Hepatocyte (in vitro differentiated cells): Measurements from ENCODE around the gene HOATZ. TPM values are rescaled to one million over a fixed set of nuclear protein-coding genes. Genes with fewer than 3 reads are reported as not detected.

Experiments
- DNase-seq: peaks from one replicate; pipeline ENCODE4 v3.0.0-alpha.2; 2016; ENCODE audit warnings: low spot score
- H2AFZ ChIP-seq: fragments of 200-600 bp; sonication (generic); 2 replicates; pipeline ENCODE4 v1.6.0; 2016; ENCODE audit warnings: antibody characterized with exemption, mild to moderate bottlenecking
- H3K27ac ChIP-seq: fragments of 200-600 bp; sonication (generic); 2 replicates; pipeline ENCODE4 v1.5.1; 2016; ENCODE audit warnings: mild to moderate bottlenecking
- H3K27me3 ChIP-seq: fragments of 200-600 bp; sonication (generic); 2 replicates; pipeline ENCODE4 v1.6.1; 2016
- H3K36me3 ChIP-seq: fragments of 200-600 bp; sonication (generic); replicated peaks from 2 replicates; pipeline ENCODE4 v1.5.1; 2016; ENCODE audit warnings: low read depth; ENCODE audit not compliant: insufficient read depth
- H3K4me1 ChIP-seq: fragments of 200-600 bp; sonication (generic); 2 replicates; pipeline ENCODE4 v1.5.1; 2016; ENCODE audit warnings: mild to moderate bottlenecking, moderate library complexity; ENCODE audit not compliant: insufficient read depth
- H3K4me2 ChIP-seq: fragments of 200-600 bp; sonication (generic); 2 replicates; pipeline ENCODE4 v1.6.0; 2016
- H3K4me3 ChIP-seq: fragments of 200-600 bp; sonication (generic); 2 replicates; pipeline ENCODE4 v1.5.1; 2016; ENCODE audit warnings: mild to moderate bottlenecking
- H3K79me2 ChIP-seq: fragments of 200-600 bp; sonication (generic); 2 replicates; pipeline ENCODE4 v1.6.0; 2017; ENCODE audit warnings: mild to moderate bottlenecking
- H3K9me2 ChIP-seq: fragments of 200-600 bp; sonication (generic); replicated peaks from 2 replicates; pipeline ENCODE4 v1.6.0; 2017; ENCODE audit warnings: mild to moderate bottlenecking; ENCODE audit not compliant: insufficient read depth
- H3K9me3 ChIP-seq: fragments of 200-600 bp; sonication (generic); 2 replicates; pipeline ENCODE4 v1.5.1; 2016; ENCODE audit warnings: low read depth, mild to moderate bottlenecking
- H4K20me1 ChIP-seq: fragments of 200-600 bp; sonication (generic); 2 replicates; pipeline ENCODE4 v1.6.0; 2016; ENCODE audit warnings: mild to moderate bottlenecking; ENCODE audit not compliant: insufficient read depth, poor library complexity, severe bottlenecking
- CTCF ChIP-seq: fragments of 200-600 bp; sonication (generic); IDR thresholded peaks from 2 replicates; pipeline ENCODE4 v1.5.1; 2016; ENCODE audit warnings: antibody characterized with exemption, mild to moderate bottlenecking; ENCODE audit not compliant: poor library complexity
- EZH2 ChIP-seq: fragments of 200-600 bp; sonication (generic); IDR thresholded peaks from 2 replicates; pipeline ENCODE4 v1.6.1; 2016; ENCODE audit warnings: antibody characterized with exemption, mild to moderate bottlenecking, borderline replicate concordance
- EZH2phosphoT487 ChIP-seq: fragments of 200-600 bp; sonication (generic); IDR thresholded peaks from one replicate; pipeline ENCODE4 v1.6.1; 2018; ENCODE audit warnings: antibody characterized with exemption, mild to moderate bottlenecking, low read depth, moderate library complexity; ENCODE audit not compliant: unreplicated experiment, severe bottlenecking
- WGBS: methylation state at CpG from one replicate; pipeline ENCODE4 v1.1.6; 2016; ENCODE audit warnings: low lambda C conversion rate; ENCODE audit errors: missing lambda C conversion rate; 5-methylcytosine and 5-hydroxymethylcytosine counted together
- polyA plus RNA-seq: library from polyadenylated mRNA; unstranded; fragments of >200 nt; fragmentation: Nextera tagmentation; extraction: Ambion mirVana; gene quantifications from 2 replicates; pipeline ENCODE4 v1.2.1, GENCODE V29; 2016
- total RNA-seq: library from RNA; depleted of rRNA; stranded (reverse); fragments of >200 nt; gene quantifications from 2 replicates; pipeline ENCODE4 v1.2.3, GENCODE V29; 2014

Gene HOATZ
- total and polyA plus RNA-seq, 2 experiments from 2014 or later = not detected

DNA sequence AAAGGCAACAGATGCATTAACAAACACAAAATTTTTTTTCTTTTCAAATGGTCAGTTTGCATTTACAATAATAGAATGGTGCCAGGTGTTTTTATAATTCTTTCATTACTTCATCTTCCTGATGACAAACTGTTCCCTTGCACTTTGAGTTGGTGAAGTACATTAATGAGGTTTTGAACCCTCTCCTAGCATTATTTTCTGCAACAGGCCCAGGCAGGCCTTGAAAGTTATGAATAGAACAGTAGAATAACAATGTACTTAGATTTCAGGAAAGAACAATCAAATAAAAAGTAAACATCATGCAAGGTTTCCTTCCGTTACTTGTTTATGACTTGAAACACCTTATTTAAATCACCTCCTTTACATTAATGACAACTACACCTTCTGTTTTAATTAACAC, 12.0 kb upstream of the HOATZ start:
- DNase-seq = no peak
- no peak overlapping the region for H3K4me3 ChIP-seq
- WGBS = 81% methylated on average over 1 of the region's 1 CpG

GRCh38 chr11:111510311-111510710, 4.3 kb upstream of the HOATZ start:
- no peak for DNase-seq
- Histone ChIP-seq H3K9me3 (no peaks in the 10 kb centered on the region), H4K20me1 (no peaks in the 10 kb centered on the region), H3K79me2 (no peaks in the 10 kb centered on the region), H3K9me2 (no peaks in the 10 kb centered on the region), H2AFZ (no peak overlapping the region), H3K27me3 (peaks cover 43% of the 10 kb centered on the region), H3K36me3 (no peaks in the 10 kb centered on the region), H3K4me2 (no peak overlapping the region), H3K4me1 (peaks cover 17% of the 10 kb centered on the region), H3K4me3 (no peak overlapping the region), H3K27ac (no peak overlapping the region)
- WGBS = 83% methylated on average over 1 of the region's 1 CpG
- no peak for TF ChIP-seq EZH2
- TF ChIP-seq EZH2phosphoT487 = no peak
- no peak for TF ChIP-seq CTCF

More for the DNA sequence above, 12.0 kb upstream of the HOATZ start:
- Histone ChIP-seq H3K27ac (no peak overlapping the region), H2AFZ (no peak overlapping the region), H3K9me3 (no peaks in the 10 kb centered on the region), H3K79me2 (no peaks in the 10 kb centered on the region), H3K4me2 (no peak overlapping the region), H3K36me3 (no peaks in the 10 kb centered on the region), H4K20me1 (no peaks in the 10 kb centered on the region), H3K27me3 (peaks cover 10% of the 10 kb centered on the region), H3K4me1 (no peaks in the 10 kb centered on the region), H3K9me2 (no peaks in the 10 kb centered on the region)
- no peak for TF ChIP-seq EZH2phosphoT487
- no peak for TF ChIP-seq CTCF
- no peak for TF ChIP-seq EZH2

- Histone ChIP-seq H4K20me1 (no peaks in the 10 kb centered on the region), H3K4me2 (peak within 1 kb of the TSS; percentile 91), H3K9me3 (no peaks in the 10 kb centered on the region), H3K36me3 (no peaks in the 10 kb centered on the region), H3K27ac (no peak within 1 kb of the TSS), H3K4me3 (peak within 1 kb of the TSS; percentile 54), H3K4me1 (peaks cover 17% of the 10 kb centered on the region), H2AFZ (peak within 1 kb of the TSS; percentile 87), H3K9me2 (no peaks in the 10 kb centered on the region), H3K27me3 (peaks cover 50% of the 10 kb centered on the region), H3K79me2 (no peaks in the 10 kb centered on the region)
- peak; percentile 34 for DNase-seq
- WGBS = 3% methylated on average over 33 of the region's 90 CpGs
- TF ChIP-seq EZH2 (peak; percentile 81), CTCF (no peak)
These were observed 2.0 kb upstream of the HOATZ start, which contains the start of gene BTG4 for GRCh38 chr11:111512296-111513239. Gene BTG4, minus strand, starts transcription at chr11:111512386. Its CDS starts 13,610 bp downstream, at chr11:111498776.
